ENCODE results near the gene ATP11C.
A peak's percentile ranks its signal among the peaks of the same experiment; 100 is the strongest.
"Not testable (repeated sequence)": the region's sequence is repeated elsewhere in the genome, so short reads cannot be mapped to it uniquely, and the experiment has no call there.

ATP11C gene

GRCh38 chrX:139932901-139933796 is at the start of gene ATP11C:
TSS of gene ATP11C (minus strand) at chrX:139933053. CDS start at chrX:139932042, 1,011 bp downstream.
- DNase-seq, result peak; percentile 68 to 79

GRCh38 chrX:139974471-139974870 is 41.6 kb upstream of the ATP11C start:
- DNase-seq, result no peak

GRCh38 chrX:139972629-139973624 is 40.1 kb upstream of the ATP11C start:
- no peak for DNase-seq

GRCh38 chrX:139972113-139972512 is 39.3 kb upstream of the ATP11C start:
- no peak for DNase-seq

- no peak for DNase-seq
Observed at GRCh38 chrX:139971394-139971749, 38.5 kb upstream of the ATP11C start.

GRCh38 chrX:139969286-139969685 is 36.4 kb upstream of the ATP11C start:
- DNase-seq, result no peak

- no peak for DNase-seq
Observed at GRCh38 chrX:139967750-139968149, 34.9 kb upstream of the ATP11C start.

GRCh38 chrX:139967300-139967699 is 34.4 kb upstream of the ATP11C start:
- no peak for DNase-seq

GRCh38 chrX:139966159-139966558 is 33.3 kb upstream of the ATP11C start:
- not testable (repeated sequence) for DNase-seq

- no peak for DNase-seq
Observed at GRCh38 chrX:139965421-139965820, 32.6 kb upstream of the ATP11C start, which contains the start of gene CXorf66. TSS of gene CXorf66 (minus strand) at chrX:139965521. CDS start at chrX:139965496, 25 bp downstream.

GRCh38 chrX:139961091-139961490 is 28.2 kb upstream of the ATP11C start:
- not testable (repeated sequence) for DNase-seq

- DNase-seq, result no peak
Observed at GRCh38 chrX:139949703-139950102, 16.9 kb upstream of the ATP11C start.

- DNase-seq, result no peak
Observed at GRCh38 chrX:139945075-139945474, 12.2 kb upstream of the ATP11C start.

- peak; percentile 17 to 49 for DNase-seq
Observed at GRCh38 chrX:139936259-139936658, 3.4 kb upstream of the ATP11C start.

GRCh38 chrX:139933904-139934303 is 1.1 kb upstream of the ATP11C start:
- no peak for DNase-seq

- DNase-seq, result peak in 1 of 2 experiments; percentile 26
Observed at GRCh38 chrX:139932073-139932900, 566 bp downstream of the ATP11C start.

GRCh38 chrX:139931646-139932072 is 1.2 kb downstream of the ATP11C start:
- DNase-seq, result no peak

GRCh38 chrX:139930916-139931645 is 1.8 kb downstream of the ATP11C start:
- peak; percentile 35 to 54 for DNase-seq

GRCh38 chrX:139930401-139930800 is 2.5 kb downstream of the ATP11C start:
- no peak for DNase-seq

- DNase-seq, result no peak
Observed at GRCh38 chrX:139929876-139930275, 3.0 kb downstream of the ATP11C start.

GRCh38 chrX:139924696-139925095 is 8.2 kb downstream of the ATP11C start:
- no peak for DNase-seq
